Bronchial epithelial cell (primary cell): ENCODE measurements around the gene AMACR. TPM values are rescaled to one million over a fixed set of nuclear protein-coding genes. Genes with fewer than 3 reads are reported as not detected.

Experiments used
- DNase-seq: peaks from one replicate; pipeline ENCODE4 v3.0.0-alpha.2; 2010; ENCODE audit warnings: low read depth
- FAIRE-seq: peaks from 2 replicates; lab custom pipeline; 2011; peaks lifted over from hg19 to GRCh38; lab: Jason Lieb, UNC
- H3K27me3 ChIP-seq: 2 replicates; pipeline ENCODE4 v1.5.1; 2011; ENCODE audit warnings: low read length; ENCODE audit not compliant: control insufficient read depth, insufficient read depth
- H3K36me3 ChIP-seq: 2 replicates; pipeline ENCODE4 v1.5.1; 2011; ENCODE audit warnings: low read length; ENCODE audit not compliant: control insufficient read depth, insufficient read depth
- H3K4me3 ChIP-seq: 2 replicates; pipeline ENCODE4 v1.5.1; 2011; ENCODE audit warnings: mild to moderate bottlenecking, low read depth, low read length, control low read depth
- CTCF ChIP-seq: IDR thresholded peaks from 2 replicates; pipeline ENCODE4 v1.5.1; 2011; ENCODE audit warnings: mild to moderate bottlenecking, moderate library complexity, low read length, control low read depth, inconsistent platforms; ENCODE audit not compliant: insufficient read depth, severe bottlenecking
- total RNA-seq: library from RNA; depleted of rRNA; stranded (reverse); fragments of >200 nt; gene quantifications from 2 replicates; pipeline ENCODE4 v1.2.1, GENCODE V29; 2014

The AMACR gene
- total RNA-seq, 1 donor from 2014 or later: 6.3 TPM

GRCh38 chr5:33936381-33937016, 71.4 kb downstream of the AMACR start, which contains the start of gene RXFP3:
RXFP3 (plus strand) TSS chr5:33936386; CDS start chr5:33936741, 355 bp downstream.
- H3K27me3 ChIP-seq: peaks cover 27% of the 10 kb centered on the region
- no peak for TF ChIP-seq CTCF

More at GRCh38 chr5:33936381-33937016, 71.4 kb downstream of the AMACR start, which contains the start of gene RXFP3:
- Histone ChIP-seq H3K4me3 (peak within 1 kb of the TSS; percentile 15), H3K36me3 (no peaks in the 10 kb centered on the region)
- FAIRE-seq (no peak), DNase-seq (no peak)

Other genes starting within 250 kb of the AMACR start
- 0.26 TPM in 1 of 2 replicates, not detected in the other for gene ADAMTS12, start 116.1 kb downstream of the AMACR start, total RNA-seq
- not detected in 2 replicates for gene RXFP3, start 71.7 kb downstream of the AMACR start, total RNA-seq
- gene SLC45A2, start 23.4 kb downstream of the AMACR start, total RNA-seq: not detected in 2 replicates
- gene C1QTNF3, start 35.2 kb upstream of the AMACR start, total RNA-seq: 0.26 TPM in 2 replicates